Activated gamma-delta T cell treated with anti-CD3 and anti-CD28 coated beads, Interleukin-2, amount 50 U/mL, for 16 hours (primary cell): ENCODE results near the gene GABRD.

Experiments
- DNase-seq: peaks from one replicate; pipeline ENCODE4 v3.0.0-alpha.2; 2020; ENCODE audit warnings: low read depth

Gene GABRD

GRCh38 chr1:2018217-2019171, 651 bp upstream of the GABRD start:
- no peak for DNase-seq

GRCh38 chr1:2019571-2020309, 595 bp downstream of the GABRD start:
- no peak for DNase-seq

GRCh38 chr1:2020310-2020655, 1.1 kb downstream of the GABRD start:
- no peak for DNase-seq

GRCh38 chr1:2021550-2021949, 2.4 kb downstream of the GABRD start:
- DNase-seq = no peak

- no peak for DNase-seq
Measured at GRCh38 chr1:2022063-2022770, 3.1 kb downstream of the GABRD start.

- no peak for DNase-seq
Measured at GRCh38 chr1:2023187-2023586, 4.0 kb downstream of the GABRD start.

- no peak for DNase-seq
Measured at GRCh38 chr1:2024451-2024850, 5.3 kb downstream of the GABRD start.

- no peak for DNase-seq
Measured at GRCh38 chr1:2024887-2025286, 5.7 kb downstream of the GABRD start.

GRCh38 chr1:2025491-2025981, 6.4 kb downstream of the GABRD start:
- DNase-seq = no peak

GRCh38 chr1:2027961-2028583, 8.9 kb downstream of the GABRD start:
- DNase-seq = no peak

GRCh38 chr1:2028870-2029560, 9.9 kb downstream of the GABRD start:
- DNase-seq = no peak

- no peak for DNase-seq
Measured at GRCh38 chr1:2029561-2029960, 10.4 kb downstream of the GABRD start.

- no peak for DNase-seq
Measured at GRCh38 chr1:2030076-2030871, 11.1 kb downstream of the GABRD start.

- no peak for DNase-seq
Measured at GRCh38 chr1:2031546-2032540, 12.7 kb downstream of the GABRD start.

GRCh38 chr1:2032737-2033136, 13.6 kb downstream of the GABRD start:
- DNase-seq = no peak

- DNase-seq = no peak
Measured at GRCh38 chr1:2033165-2033564, 14.0 kb downstream of the GABRD start.

GRCh38 chr1:2036287-2036686, 17.1 kb downstream of the GABRD start:
- DNase-seq = no peak

GRCh38 chr1:2037314-2037979, 18.3 kb downstream of the GABRD start:
- DNase-seq = no peak

GRCh38 chr1:2038229-2038628, 19.1 kb downstream of the GABRD start:
- no peak for DNase-seq
